ENCODE measurements around the gene WNK1.
"Not testable (repeated sequence)": the region's sequence is repeated elsewhere in the genome, so short reads cannot be mapped to it uniquely, and the experiment has no call there.

The WNK1 gene

GRCh38 chr12:910416-910815, 158.0 kb downstream of the WNK1 start:
- DNase-seq (ENCODE audit: low read depth in 2 of 2) = no peak

GRCh38 chr12:911191-911826, 158.9 kb downstream of the WNK1 start:
- DNase-seq (ENCODE audit: low read depth in 2 of 2) = no peak

GRCh38 chr12:912466-913235, 160.3 kb downstream of the WNK1 start:
- DNase-seq (ENCODE audit: low read depth in 2 of 2) = no peak

GRCh38 chr12:913919-914698, 161.7 kb downstream of the WNK1 start:
- DNase-seq (ENCODE audit: low read depth in 2 of 2) = no peak

GRCh38 chr12:915090-915489, 162.7 kb downstream of the WNK1 start:
- DNase-seq (ENCODE audit: low read depth in 2 of 2) = no peak

- no peak for DNase-seq (ENCODE audit: low read depth in 2 of 2)
Observed at GRCh38 chr12:916240-916639, 163.9 kb downstream of the WNK1 start.

- no peak for DNase-seq (ENCODE audit: low read depth in 2 of 2)
Observed at GRCh38 chr12:916712-917445, 164.5 kb downstream of the WNK1 start.

- no peak for DNase-seq (ENCODE audit: low read depth in 2 of 2)
Observed at GRCh38 chr12:920676-921075, 168.3 kb downstream of the WNK1 start.

- no peak for DNase-seq (ENCODE audit: low read depth in 2 of 2)
Observed at GRCh38 chr12:922285-922684, 169.9 kb downstream of the WNK1 start.

- DNase-seq (ENCODE audit: low read depth in 2 of 2) = no peak
Observed at GRCh38 chr12:926641-927040, 174.3 kb downstream of the WNK1 start.

- no peak for DNase-seq (ENCODE audit: low read depth in 2 of 2)
Observed at GRCh38 chr12:931060-931459, 178.7 kb downstream of the WNK1 start.

GRCh38 chr12:931591-931990, 179.2 kb downstream of the WNK1 start:
- no peak for DNase-seq (ENCODE audit: low read depth in 2 of 2)

GRCh38 chr12:935891-936290, 183.5 kb downstream of the WNK1 start:
- not testable (repeated sequence) for DNase-seq (ENCODE audit: low read depth in 2 of 2)

- DNase-seq (ENCODE audit: low read depth in 2 of 2) = no peak
Observed at GRCh38 chr12:936377-937345, 184.3 kb downstream of the WNK1 start.

- no peak for DNase-seq (ENCODE audit: low read depth in 2 of 2)
Observed at GRCh38 chr12:938810-939209, 186.4 kb downstream of the WNK1 start.

GRCh38 chr12:943051-943450, 190.7 kb downstream of the WNK1 start:
- no peak for DNase-seq (ENCODE audit: low read depth in 2 of 2)

- no peak for DNase-seq (ENCODE audit: low read depth in 2 of 2)
Observed at GRCh38 chr12:944211-944610, 191.8 kb downstream of the WNK1 start.

GRCh38 chr12:946212-946611, 193.8 kb downstream of the WNK1 start:
- DNase-seq (ENCODE audit: low read depth in 2 of 2) = no peak

GRCh38 chr12:946631-947030, 194.3 kb downstream of the WNK1 start:
- DNase-seq (ENCODE audit: low read depth in 2 of 2) = no peak

GRCh38 chr12:948238-948637, 195.9 kb downstream of the WNK1 start:
- DNase-seq (ENCODE audit: low read depth in 2 of 2) = no peak
